H9 (cell line): ENCODE measurements around the gene F13A1. TPM values are rescaled to one million over a fixed set of nuclear protein-coding genes. Genes with fewer than 3 reads are reported as not detected.

ENCODE experiments used
- DNase-seq: peaks from one replicate; pipeline ENCODE4 v3.0.0-alpha.2; 2017
- H2AFZ ChIP-seq: one replicate; pipeline ENCODE4 v1.6.1; 2013; ENCODE audit warnings: mild to moderate bottlenecking, low read length, control low read depth, moderate library complexity
- H2AK5ac ChIP-seq: 2 replicates; pipeline ENCODE4 v1.6.1; 2013; ENCODE audit warnings: low read length, control low read depth, mixed read lengths; ENCODE audit not compliant: insufficient read length
- H2BK120ac ChIP-seq: one replicate; pipeline ENCODE4 v1.6.1; 2013; ENCODE audit warnings: low read depth, mild to moderate bottlenecking, low read length, control low read depth, inconsistent platforms; ENCODE audit not compliant: poor library complexity, severe bottlenecking
- H2BK12ac ChIP-seq: 2 replicates; pipeline ENCODE4 v1.6.1; 2013; ENCODE audit warnings: low read length, control low read depth, mixed read lengths, low read depth; ENCODE audit not compliant: insufficient read length
- H2BK15ac ChIP-seq: 2 replicates; pipeline ENCODE4 v1.6.1; 2013; ENCODE audit warnings: low read depth, low read length, control low read depth
- H2BK20ac ChIP-seq: one replicate; pipeline ENCODE4 v1.6.1; 2013; ENCODE audit warnings: low read depth, mild to moderate bottlenecking, low read length, control low read depth, inconsistent platforms; ENCODE audit not compliant: poor library complexity, severe bottlenecking
- H2BK5ac ChIP-seq: 2 replicates; pipeline ENCODE4 v1.6.1; 2013; ENCODE audit warnings: low read length, control low read depth, mixed read lengths; ENCODE audit not compliant: insufficient read length
- H3K14ac ChIP-seq: 2 replicates; pipeline ENCODE4 v1.6.1; 2013; ENCODE audit warnings: low read length, control low read depth; ENCODE audit not compliant: insufficient read depth
- H3K18ac ChIP-seq: 2 replicates; pipeline ENCODE4 v1.6.1; 2013; ENCODE audit warnings: low read depth, mild to moderate bottlenecking, mixed read lengths, low read length, control low read depth; ENCODE audit not compliant: insufficient read length
- H3K23ac ChIP-seq: 2 replicates; pipeline ENCODE4 v1.6.1; 2013; ENCODE audit warnings: low read length, control low read depth, mixed read lengths, low read depth; ENCODE audit not compliant: insufficient read length
- H3K23me2 ChIP-seq: 2 replicates; pipeline ENCODE4 v1.6.1; 2013; ENCODE audit warnings: low read depth, mild to moderate bottlenecking, mixed read lengths, low read length, control low read depth; ENCODE audit not compliant: insufficient read length, poor library complexity, severe bottlenecking
- H3K27ac ChIP-seq: 2 replicates; pipeline ENCODE4 v1.5.1; 2013; ENCODE audit warnings: low read length, control low read depth, mixed read lengths, low read depth; ENCODE audit not compliant: insufficient read length
- H3K27me3 ChIP-seq: 2 replicates; pipeline ENCODE4 v1.6.1; 2013; ENCODE audit warnings: low read length, control low read depth, inconsistent platforms; ENCODE audit not compliant: insufficient read depth
- H3K4ac ChIP-seq: 2 replicates; pipeline ENCODE4 v1.6.1; 2013; ENCODE audit warnings: low read depth, mild to moderate bottlenecking, control low read depth, inconsistent platforms, low read length, moderate library complexity
- H3K4me1 ChIP-seq: 2 replicates; pipeline ENCODE4 v1.6.1; 2013; ENCODE audit warnings: low read length, control low read depth, inconsistent platforms; ENCODE audit not compliant: insufficient read depth
- H3K4me2 ChIP-seq: 2 replicates; pipeline ENCODE4 v1.6.1; 2013; ENCODE audit warnings: low read length, control low read depth, mixed read lengths; ENCODE audit not compliant: insufficient read length, insufficient read depth
- H3K56ac ChIP-seq: 2 replicates; pipeline ENCODE4 v1.6.1; 2013; ENCODE audit warnings: low read depth, mild to moderate bottlenecking, mixed read lengths, low read length, control low read depth; ENCODE audit not compliant: insufficient read length
- H3K79me1 ChIP-seq: 2 replicates; pipeline ENCODE4 v1.6.1; 2013; ENCODE audit warnings: low read depth, mild to moderate bottlenecking, moderate library complexity, low read length, control low read depth, inconsistent platforms; ENCODE audit not compliant: insufficient read depth, poor library complexity, severe bottlenecking
- H3K79me2 ChIP-seq: 2 replicates; pipeline ENCODE4 v1.6.1; 2013; ENCODE audit warnings: low read length, control low read depth, inconsistent platforms; ENCODE audit not compliant: insufficient read depth
- H3K9ac ChIP-seq: 2 replicates; pipeline ENCODE4 v1.6.1; 2013; ENCODE audit warnings: low read length, control low read depth, mixed read lengths; ENCODE audit not compliant: insufficient read length; ENCODE audit errors: extremely low read depth
- H3K9me3 ChIP-seq: one replicate; pipeline ENCODE4 v1.6.1; 2013; ENCODE audit warnings: low read depth, low read length, inconsistent platforms; ENCODE audit not compliant: control insufficient read depth
- H3T11ph ChIP-seq: one replicate; pipeline ENCODE4 v1.6.1; 2013; ENCODE audit warnings: mild to moderate bottlenecking, low read length, control low read depth, inconsistent platforms
- H4K20me1 ChIP-seq: one replicate; pipeline ENCODE4 v1.6.1; 2013; ENCODE audit not compliant: control insufficient read depth, insufficient read length, insufficient read depth
- H4K5ac ChIP-seq: 2 replicates; pipeline ENCODE4 v1.6.1; 2013; ENCODE audit warnings: low read depth, mild to moderate bottlenecking, mixed read lengths, low read length, control low read depth; ENCODE audit not compliant: insufficient read length
- H4K8ac ChIP-seq: replicated peaks from 2 replicates; pipeline ENCODE4 v1.6.1; 2013; ENCODE audit warnings: low read length, control low read depth, mixed read lengths, low read depth; ENCODE audit not compliant: insufficient read length
- H4K91ac ChIP-seq: 2 replicates; pipeline ENCODE4 v1.6.1; 2013; ENCODE audit warnings: low read depth, mild to moderate bottlenecking, moderate library complexity, mixed read lengths, low read length, control low read depth; ENCODE audit not compliant: insufficient read length
- H3K27ac Mint-ChIP-seq, 3 experiments: 2 replicates in 2 of 3; 3 replicates in 1 of 3; pipeline ENCODE4 v1.8.0; 2020 to 2021; ENCODE audit warnings: mixed read lengths in 3 of 3, mild to moderate bottlenecking in 1 of 3, moderate library complexity in 1 of 3
- H3K27me3 Mint-ChIP-seq: 2 replicates; pipeline ENCODE4 v1.8.0; 2021; ENCODE audit warnings: low read depth, mild to moderate bottlenecking, moderate library complexity, mixed read lengths
- H3K36me3 Mint-ChIP-seq, 3 experiments: 2 replicates in 2 of 3; 3 replicates in 1 of 3; pipeline ENCODE4 v1.8.0; 2020 to 2021; ENCODE audit warnings: low read depth in 3 of 3, mixed read lengths in 3 of 3; ENCODE audit not compliant: insufficient read depth in 1 of 3
- H3K4me1 Mint-ChIP-seq, 2 experiments: 2 replicates each; pipeline ENCODE4 v1.8.0; 2020; ENCODE audit warnings: mixed read lengths in 2 of 2
- H3K4me3 Mint-ChIP-seq, 2 experiments: 2 replicates in 1 of 2; 3 replicates in 1 of 2; pipeline ENCODE4 v1.8.0; 2020 to 2021; ENCODE audit warnings: mild to moderate bottlenecking in 2 of 2, mixed read lengths in 2 of 2, moderate library complexity in 1 of 2
- H3K9me3 Mint-ChIP-seq, 2 experiments: 2 replicates in 1 of 2; 3 replicates in 1 of 2; pipeline ENCODE4 v1.8.0; 2020; ENCODE audit warnings: mild to moderate bottlenecking in 2 of 2, mixed read lengths in 2 of 2, moderate library complexity in 1 of 2
- WGBS: extraction: QIAGEN DNeasy Blood & Tissue Kit; methylation state at CpG from one replicate; pipeline ENCODE4 v1.1.7; 2013; ENCODE audit warnings: missing lambda C conversion rate, low lambda C conversion rate, mixed read lengths; ENCODE audit not compliant: insufficient read length; ENCODE audit errors: extremely low coverage; 5-methylcytosine and 5-hydroxymethylcytosine counted together
- total RNA-seq: library from RNA; stranded (reverse); gene quantifications from 2 replicates; pipeline ENCODE4 v1.2.1, GENCODE V29; 2021
- TF ChIP-seq, protein P1 (sequence below): fragments of 200-600 bp; sonication (generic); conservative IDR thresholded peaks from 3 replicates; pipeline ENCODE4 v1.8.0; 2021; ENCODE audit warnings: antibody characterized with exemption, mild to moderate bottlenecking

The F13A1 gene
- total RNA-seq, 1 experiment from 2014 or later = 0.15 TPM

DNA sequence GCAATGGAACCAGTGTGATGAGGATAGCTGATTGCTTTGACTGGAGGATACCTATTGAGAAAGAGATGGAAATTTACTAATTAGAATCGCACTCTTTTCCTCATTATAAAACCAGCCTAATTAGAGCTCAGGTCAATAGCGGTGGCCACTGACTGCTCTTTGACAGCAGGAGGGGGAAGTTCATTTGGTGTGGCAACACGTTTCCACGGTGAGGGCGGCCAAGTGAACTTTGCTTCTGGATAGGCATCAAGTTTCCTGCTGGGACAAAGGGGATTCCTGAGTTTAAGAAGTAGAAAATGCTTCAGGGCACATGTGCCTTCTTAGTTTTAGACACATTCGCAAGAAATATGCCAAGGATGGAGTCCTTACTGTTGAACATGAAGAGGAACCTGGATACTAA is 168.4 kb downstream of the F13A1 start:
- H4K5ac ChIP-seq = no peak overlapping the region
- H3K27ac ChIP-seq = no peak overlapping the region
- no CpG with 5 or more reads among the region's 6 CpGs for WGBS
- H2BK120ac ChIP-seq = no peak overlapping the region
- H3K9me3 ChIP-seq = no peaks in the 10 kb centered on the region
- H2BK20ac ChIP-seq = no peak overlapping the region
- no peak overlapping the region for H3K23ac ChIP-seq
- no peaks in the 10 kb centered on the region for H3K23me2 ChIP-seq
- H3K79me1 ChIP-seq = no peaks in the 10 kb centered on the region
- Mint-ChIP-seq H3K4me3 (no peak overlapping the region), H3K27ac (no peak overlapping the region), H3K27me3 (peaks cover 13% of the 10 kb centered on the region; the same call in 1 of the 2 replicates), H3K9me3 (no peaks in the 10 kb centered on the region), H3K36me3 (no peaks in the 10 kb centered on the region), H3K4me1 (no peaks in the 10 kb centered on the region)
- no peak overlapping the region for H2AK5ac ChIP-seq
- no peak overlapping the region for H3K14ac ChIP-seq
- H3K18ac ChIP-seq = no peak overlapping the region
- H3K79me2 ChIP-seq = no peaks in the 10 kb centered on the region
- H2BK12ac ChIP-seq = no peak overlapping the region
- no peaks in the 10 kb centered on the region for H3K27me3 ChIP-seq
- no peak overlapping the region for H2BK15ac ChIP-seq
- no peak overlapping the region for H3T11ph ChIP-seq
- H3K56ac ChIP-seq = no peak overlapping the region
- H4K8ac ChIP-seq = no peak overlapping the region
- no peak overlapping the region for H3K4me2 ChIP-seq
- H2AFZ ChIP-seq = no peak overlapping the region
- H4K91ac ChIP-seq = no peak overlapping the region
- TF ChIP-seq, protein P1, sequence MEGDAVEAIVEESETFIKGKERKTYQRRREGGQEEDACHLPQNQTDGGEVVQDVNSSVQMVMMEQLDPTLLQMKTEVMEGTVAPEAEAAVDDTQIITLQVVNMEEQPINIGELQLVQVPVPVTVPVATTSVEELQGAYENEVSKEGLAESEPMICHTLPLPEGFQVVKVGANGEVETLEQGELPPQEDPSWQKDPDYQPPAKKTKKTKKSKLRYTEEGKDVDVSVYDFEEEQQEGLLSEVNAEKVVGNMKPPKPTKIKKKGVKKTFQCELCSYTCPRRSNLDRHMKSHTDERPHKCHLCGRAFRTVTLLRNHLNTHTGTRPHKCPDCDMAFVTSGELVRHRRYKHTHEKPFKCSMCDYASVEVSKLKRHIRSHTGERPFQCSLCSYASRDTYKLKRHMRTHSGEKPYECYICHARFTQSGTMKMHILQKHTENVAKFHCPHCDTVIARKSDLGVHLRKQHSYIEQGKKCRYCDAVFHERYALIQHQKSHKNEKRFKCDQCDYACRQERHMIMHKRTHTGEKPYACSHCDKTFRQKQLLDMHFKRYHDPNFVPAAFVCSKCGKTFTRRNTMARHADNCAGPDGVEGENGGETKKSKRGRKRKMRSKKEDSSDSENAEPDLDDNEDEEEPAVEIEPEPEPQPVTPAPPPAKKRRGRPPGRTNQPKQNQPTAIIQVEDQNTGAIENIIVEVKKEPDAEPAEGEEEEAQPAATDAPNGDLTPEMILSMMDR = no peak
- no peaks in the 10 kb centered on the region for H4K20me1 ChIP-seq
- H3K9ac ChIP-seq = no peak overlapping the region
- H3K4ac ChIP-seq = no peak overlapping the region
- DNase-seq = no peak
- H2BK5ac ChIP-seq = no peak overlapping the region
- no peaks in the 10 kb centered on the region for H3K4me1 ChIP-seq
